HG03460 (cell line): ENCODE data around the gene REEP5.
A peak's percentile ranks its signal among the peaks of the same experiment; 100 is the strongest.
"Not testable (repeated sequence)": the region's sequence is repeated elsewhere in the genome, so short reads cannot be mapped to it uniquely, and the experiment has no call there.

ENCODE experiments used
- ATAC-seq: cut with Tn5 transposase; IDR thresholded peaks from one replicate; pipeline ENCODE4 v1.9.1; 2021; ENCODE audit not compliant: unreplicated experiment

The REEP5 gene

GRCh38 chr5:112933651-112934365 lies 11.8 kb upstream of the REEP5 start:
- ATAC-seq, result no peak

- ATAC-seq, result no peak
Measured at GRCh38 chr5:112933105-112933504, 11.1 kb upstream of the REEP5 start.

GRCh38 chr5:112931473-112931872 lies 9.4 kb upstream of the REEP5 start:
- no peak for ATAC-seq

GRCh38 chr5:112930082-112930344 lies 8.0 kb upstream of the REEP5 start:
- peak; percentile 46 for ATAC-seq

GRCh38 chr5:112929336-112930081 lies 7.5 kb upstream of the REEP5 start:
- peak; percentile 74 for ATAC-seq

GRCh38 chr5:112923988-112924387 lies 2.0 kb upstream of the REEP5 start:
- no peak for ATAC-seq

- ATAC-seq, result peak; percentile 43
Measured at GRCh38 chr5:112923148-112923917, 1.3 kb upstream of the REEP5 start.

GRCh38 chr5:112921026-112921832 lies 798 bp downstream of the REEP5 start:
- peak; percentile 31 for ATAC-seq

GRCh38 chr5:112919972-112920371 lies 2.1 kb downstream of the REEP5 start:
- no peak for ATAC-seq

GRCh38 chr5:112918679-112919078 lies 3.3 kb downstream of the REEP5 start:
- no peak for ATAC-seq

GRCh38 chr5:112918136-112918535 lies 3.9 kb downstream of the REEP5 start:
- no peak for ATAC-seq

GRCh38 chr5:112917453-112917995 lies 4.5 kb downstream of the REEP5 start:
- no peak for ATAC-seq

- ATAC-seq, result peak; percentile 57
Measured at GRCh38 chr5:112915831-112916230, 6.2 kb downstream of the REEP5 start.

GRCh38 chr5:112914584-112914983 lies 7.4 kb downstream of the REEP5 start:
- ATAC-seq, result no peak

- no peak for ATAC-seq
Measured at GRCh38 chr5:112910529-112910928, 11.5 kb downstream of the REEP5 start.

GRCh38 chr5:112908854-112909253 lies 13.2 kb downstream of the REEP5 start:
- no peak for ATAC-seq

- ATAC-seq, result no peak
Measured at GRCh38 chr5:112907166-112907631, 14.8 kb downstream of the REEP5 start.

- no peak for ATAC-seq
Measured at GRCh38 chr5:112906637-112907036, 15.4 kb downstream of the REEP5 start.

GRCh38 chr5:112904996-112905395 lies 17.0 kb downstream of the REEP5 start:
- ATAC-seq, result not testable (repeated sequence)

GRCh38 chr5:112902561-112902960 lies 19.5 kb downstream of the REEP5 start:
- ATAC-seq, result no peak

- no peak for ATAC-seq
Measured at GRCh38 chr5:112895682-112896081, 26.3 kb downstream of the REEP5 start.
